DMS79 treated with DMSO at 0.1 percent for 48 hours (cell line): ENCODE results near the gene SVEP1.
A peak's percentile ranks its signal among the peaks of the same experiment; 100 is the strongest.
"Not testable (repeated sequence)": the region's sequence is repeated elsewhere in the genome, so short reads cannot be mapped to it uniquely, and the experiment has no call there.

Source experiments
- DNase-seq: peaks from one replicate; lab custom pipeline; 2025; lab: John Stamatoyannopoulos, UW

Gene SVEP1

GRCh38 chr9:110579034-110579861 lies at the start of gene SVEP1:
Gene SVEP1, minus strand, starts transcription at chr9:110579741. Its CDS starts 198 bp downstream, at chr9:110579543.
- DNase-seq, result peak; percentile 43

DNA sequence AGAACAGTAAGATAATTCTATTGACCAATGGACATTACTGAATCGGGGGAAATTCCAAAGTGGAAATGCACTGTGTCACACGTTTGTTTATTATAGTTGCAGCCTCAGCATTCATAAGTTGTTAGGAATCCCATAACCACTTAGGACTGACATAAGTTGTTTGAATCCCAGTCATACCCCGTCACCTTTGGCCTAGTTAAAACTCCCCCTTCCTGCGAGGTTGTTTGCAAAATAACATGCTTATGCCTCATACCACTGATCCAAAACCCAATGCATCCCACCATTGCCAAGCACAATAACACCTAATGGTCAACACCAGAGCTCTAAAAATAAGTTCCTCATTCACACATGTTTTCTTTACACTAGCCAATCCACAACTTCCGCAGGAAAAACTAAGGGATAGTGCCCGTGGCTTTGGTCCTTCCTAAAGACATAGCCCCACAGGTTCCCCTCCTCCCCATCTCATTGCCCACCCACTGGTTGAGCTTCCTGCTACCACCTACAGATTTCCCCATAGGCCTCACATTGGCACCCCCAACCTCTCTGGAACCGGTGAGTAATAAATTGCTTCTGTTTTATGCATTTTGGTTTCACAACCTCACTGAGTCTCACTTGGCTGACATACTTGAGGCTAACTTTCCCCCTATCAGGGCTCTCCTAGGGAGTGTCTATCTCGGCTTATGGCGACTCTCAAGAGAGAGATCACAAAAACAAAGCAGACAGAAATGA lies 46.7 kb upstream of the SVEP1 start:
- DNase-seq, result no peak

- DNase-seq, result peak; percentile 78
Observed at GRCh38 chr9:110623462-110624025, 44.0 kb upstream of the SVEP1 start.

- DNase-seq, result no peak
Observed at GRCh38 chr9:110622368-110622767, 42.8 kb upstream of the SVEP1 start.

DNA sequence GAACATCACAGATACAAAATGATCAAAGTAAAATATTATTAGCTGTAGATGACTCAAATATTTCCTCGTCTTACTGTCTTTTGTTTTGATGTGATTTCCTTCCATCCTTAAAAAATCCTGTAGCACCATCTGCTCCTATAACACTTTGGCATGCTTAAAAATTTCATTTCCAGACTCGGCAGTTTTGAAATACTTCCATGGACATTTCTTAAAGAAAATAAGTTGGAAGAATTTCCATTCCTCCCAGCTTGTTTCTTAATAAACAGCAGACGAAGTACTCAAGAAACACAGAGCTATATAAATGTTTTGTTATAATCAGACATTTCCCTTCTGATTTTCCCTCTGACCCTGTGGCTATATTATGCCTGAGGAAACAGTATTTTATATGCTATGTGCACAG lies 41.2 kb upstream of the SVEP1 start:
- DNase-seq, result no peak

DNA sequence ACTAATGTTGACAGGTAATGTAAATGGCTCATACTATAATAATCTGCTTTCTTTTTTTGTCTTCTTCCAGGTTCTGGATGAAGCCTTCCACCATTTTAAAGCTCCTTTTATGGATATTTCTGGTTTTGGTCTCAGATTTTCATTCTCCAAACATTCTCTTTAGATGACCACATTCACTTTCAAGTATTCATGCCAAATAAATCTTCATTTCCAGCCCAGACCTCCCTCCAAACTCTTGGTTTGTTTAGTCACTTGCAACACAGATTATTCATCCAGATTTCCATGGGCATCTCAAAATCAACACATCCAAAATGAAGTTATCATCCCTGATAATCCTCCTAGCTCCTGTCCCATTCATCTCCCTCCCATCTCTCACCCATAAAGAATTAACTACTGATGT lies 40.3 kb upstream of the SVEP1 start:
- DNase-seq, result no peak

GRCh38 chr9:110615498-110615897 lies 36.0 kb upstream of the SVEP1 start:
- no peak for DNase-seq

DNA sequence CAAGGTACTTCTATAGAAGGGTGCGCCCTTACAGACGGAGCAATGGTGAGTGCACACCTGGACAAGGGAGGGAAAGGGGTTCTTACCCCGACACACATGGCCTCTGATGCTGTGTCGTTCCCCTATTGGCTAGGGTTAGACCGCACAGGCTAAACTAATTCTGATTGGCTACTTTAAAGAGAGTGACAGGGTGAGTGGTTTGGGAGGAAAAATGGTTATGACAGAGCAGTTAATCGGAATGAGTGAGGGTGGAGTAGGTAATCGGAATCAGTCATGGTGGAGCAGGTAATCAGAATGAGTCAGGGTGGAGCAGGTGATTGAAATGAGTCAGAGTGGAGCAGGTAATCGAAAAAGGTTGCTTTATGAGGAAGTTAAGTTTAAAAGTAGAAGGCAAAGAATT lies 35.0 kb upstream of the SVEP1 start:
- not testable (repeated sequence) for DNase-seq

GRCh38 chr9:110606179-110606790 lies 26.7 kb upstream of the SVEP1 start:
- DNase-seq, result no peak

DNA sequence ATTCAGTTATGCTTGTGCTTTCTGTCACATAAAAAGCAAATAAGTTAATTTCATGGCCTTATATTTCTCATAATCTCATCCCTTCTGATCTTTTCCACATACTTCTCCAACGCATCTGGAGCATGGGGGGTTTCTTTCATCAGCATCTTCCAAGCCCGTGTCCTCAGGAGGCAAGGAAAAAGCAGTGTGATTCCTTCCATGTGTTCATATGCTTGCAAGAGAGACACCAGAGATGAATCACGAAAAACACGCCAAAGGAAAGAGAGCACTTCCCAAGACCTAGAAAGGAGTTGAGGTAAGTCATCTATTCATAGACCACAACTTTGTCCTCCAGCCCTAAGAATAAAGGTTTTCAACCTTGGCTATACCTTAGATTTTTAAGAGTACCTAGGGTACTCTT lies 26.0 kb upstream of the SVEP1 start:
- DNase-seq, result no peak

GRCh38 chr9:110604171-110604601 lies 24.6 kb upstream of the SVEP1 start:
- no peak for DNase-seq

DNA sequence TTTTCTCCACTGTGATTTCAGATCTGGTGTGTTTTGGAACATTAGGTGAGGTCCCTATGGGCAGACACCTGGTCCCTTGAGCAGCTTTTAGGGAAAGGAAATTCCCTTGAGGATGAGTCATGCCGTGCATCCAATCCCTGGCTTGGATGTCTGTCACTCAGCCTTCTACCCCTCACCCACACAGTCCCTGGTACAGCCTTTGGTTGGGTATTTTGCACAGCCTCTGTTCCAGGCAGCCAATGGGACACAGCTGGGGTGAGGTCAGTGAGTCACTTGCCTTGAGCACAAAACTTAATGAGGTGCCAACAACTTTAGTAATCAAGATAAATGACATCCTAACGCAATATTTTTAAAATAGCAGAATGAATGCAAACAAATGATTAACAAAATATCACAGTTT lies 22.7 kb upstream of the SVEP1 start:
- no peak for DNase-seq

DNA sequence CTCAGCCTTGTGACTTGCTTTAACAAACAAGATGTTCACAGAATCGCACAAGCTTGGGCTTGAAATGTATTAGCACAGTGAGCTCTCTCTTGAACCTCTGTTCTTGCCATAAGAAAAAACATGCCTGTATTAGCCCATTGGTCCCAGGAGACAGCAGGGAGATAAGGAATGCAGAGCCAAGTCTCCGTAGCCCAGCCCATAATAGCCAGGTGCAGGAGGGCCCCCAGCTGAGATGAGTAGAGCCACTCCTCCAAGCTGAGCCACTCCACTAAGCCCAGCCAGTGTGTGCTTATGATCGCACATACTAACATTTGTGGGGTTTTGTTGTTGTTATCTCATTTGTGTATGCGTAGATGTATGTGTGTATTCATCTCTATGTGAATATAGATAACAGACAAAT lies 21.6 kb upstream of the SVEP1 start:
- peak; percentile 90 for DNase-seq

DNA sequence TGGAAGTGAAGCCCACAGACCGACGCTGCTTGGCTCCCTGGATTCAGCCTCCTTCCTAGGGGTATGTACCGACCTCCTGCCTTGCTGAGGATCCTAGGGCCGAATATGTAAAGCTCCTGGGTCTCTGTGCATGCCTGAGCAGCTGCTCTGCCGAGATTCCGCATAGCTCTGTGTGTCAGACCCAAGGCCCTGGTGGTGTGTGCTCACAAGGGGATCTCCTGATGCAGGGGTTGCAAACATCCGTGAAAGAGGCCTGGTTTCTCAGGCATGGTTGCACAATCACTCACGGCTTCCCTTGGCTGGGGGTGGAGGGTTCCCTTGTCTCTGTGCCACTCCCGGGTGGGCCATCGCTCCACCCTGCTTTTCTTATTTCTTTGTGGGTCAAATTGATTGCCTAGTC lies 19.9 kb upstream of the SVEP1 start:
- peak; percentile 85 for DNase-seq

DNA sequence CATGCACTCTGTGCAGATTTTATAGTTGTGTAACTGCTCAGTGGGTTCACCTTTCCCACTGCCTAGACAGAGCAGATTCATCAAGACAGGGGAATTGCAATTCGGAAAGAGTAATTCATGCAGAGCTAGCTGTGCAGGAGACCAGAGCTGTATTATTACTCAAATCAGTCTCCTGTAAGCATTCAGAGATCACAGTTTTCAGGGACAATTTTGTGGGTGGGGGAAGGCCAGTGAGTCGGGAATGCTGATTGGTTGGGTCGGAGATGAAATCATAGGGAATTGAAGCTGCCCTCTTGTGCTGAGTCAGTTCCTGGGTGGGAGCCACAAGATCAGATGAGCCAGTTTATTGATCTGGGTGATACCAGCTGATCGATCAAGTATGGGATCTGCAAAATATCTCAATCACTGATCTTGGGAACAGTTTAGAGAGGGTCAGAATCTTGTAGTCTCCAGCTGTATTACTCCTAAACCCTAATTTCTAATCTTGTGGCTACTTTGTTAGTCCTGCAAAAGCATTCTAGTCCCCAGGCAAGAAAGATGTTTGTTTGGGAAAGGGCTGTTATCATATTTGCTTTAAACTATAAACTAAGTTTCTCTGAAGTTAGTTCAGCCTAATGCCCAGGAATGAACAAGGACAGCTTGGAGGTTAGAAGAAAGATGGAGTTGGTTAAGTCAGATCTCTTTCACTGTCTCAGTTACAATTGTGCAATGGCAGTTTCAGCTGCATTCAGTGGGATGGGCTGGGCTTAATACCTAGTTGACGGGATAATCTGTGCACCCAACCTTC lies 12.7 kb upstream of the SVEP1 start:
- DNase-seq, result no peak

- no peak for DNase-seq
Observed at GRCh38 chr9:110591526-110591925, 12.0 kb upstream of the SVEP1 start.

- DNase-seq, result no peak
Observed at GRCh38 chr9:110590816-110591215, 11.3 kb upstream of the SVEP1 start.

DNA sequence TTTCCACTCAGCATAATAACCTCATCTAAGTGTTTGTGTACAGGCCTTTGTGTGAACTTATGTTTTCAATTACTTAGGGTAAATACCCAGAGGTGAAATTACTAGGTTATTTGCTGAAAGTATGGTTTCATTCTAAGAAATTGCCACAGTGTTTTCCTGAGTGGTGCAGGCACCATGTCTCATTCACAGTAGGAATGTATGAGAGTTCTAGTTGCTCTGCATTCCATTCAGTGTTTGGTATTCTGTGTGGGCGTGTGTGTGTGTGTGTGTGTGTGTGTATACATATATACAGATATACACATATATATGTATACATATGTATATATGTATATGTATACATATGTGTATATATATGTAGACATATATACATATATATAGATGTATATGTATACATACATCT lies 8.8 kb upstream of the SVEP1 start:
- no peak for DNase-seq

- no peak for DNase-seq
Observed at GRCh38 chr9:110583237-110583636, 3.7 kb upstream of the SVEP1 start.

DNA sequence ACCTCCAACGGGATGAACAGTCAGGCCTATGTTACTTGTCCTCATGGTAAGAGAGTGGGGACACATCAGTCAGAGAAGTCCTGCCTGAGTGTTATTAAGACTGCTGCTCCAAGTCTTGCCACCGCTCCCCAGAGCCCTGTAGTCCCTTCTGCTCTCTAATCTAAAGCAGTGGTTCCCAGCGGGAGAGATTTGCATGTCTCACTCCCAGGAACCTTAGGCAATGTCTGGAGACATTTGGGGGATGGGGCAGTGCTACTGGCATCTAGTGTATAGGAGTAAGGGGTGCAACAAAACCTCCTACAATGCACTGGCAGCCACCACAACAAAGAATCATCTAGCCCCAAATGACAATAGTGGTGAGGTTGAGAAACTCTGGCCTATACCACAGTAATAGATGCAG lies 2.6 kb upstream of the SVEP1 start:
- no peak for DNase-seq

GRCh38 chr9:110580850-110581249 lies 1.3 kb upstream of the SVEP1 start:
- no peak for DNase-seq

GRCh38 chr9:110579862-110580219 lies 300 bp upstream of the SVEP1 start:
- DNase-seq, result no peak
